ENCODE data around the gene PRKACG. TPM values are rescaled to one million over a fixed set of nuclear protein-coding genes. Genes with fewer than 3 reads are reported as not detected.

PRKACG gene
- total and polyA plus RNA-seq, 2 of the 8 experiments (the other 6 are each of a cell fraction or from before 2014, with no cell fraction given): not detected

DNA sequence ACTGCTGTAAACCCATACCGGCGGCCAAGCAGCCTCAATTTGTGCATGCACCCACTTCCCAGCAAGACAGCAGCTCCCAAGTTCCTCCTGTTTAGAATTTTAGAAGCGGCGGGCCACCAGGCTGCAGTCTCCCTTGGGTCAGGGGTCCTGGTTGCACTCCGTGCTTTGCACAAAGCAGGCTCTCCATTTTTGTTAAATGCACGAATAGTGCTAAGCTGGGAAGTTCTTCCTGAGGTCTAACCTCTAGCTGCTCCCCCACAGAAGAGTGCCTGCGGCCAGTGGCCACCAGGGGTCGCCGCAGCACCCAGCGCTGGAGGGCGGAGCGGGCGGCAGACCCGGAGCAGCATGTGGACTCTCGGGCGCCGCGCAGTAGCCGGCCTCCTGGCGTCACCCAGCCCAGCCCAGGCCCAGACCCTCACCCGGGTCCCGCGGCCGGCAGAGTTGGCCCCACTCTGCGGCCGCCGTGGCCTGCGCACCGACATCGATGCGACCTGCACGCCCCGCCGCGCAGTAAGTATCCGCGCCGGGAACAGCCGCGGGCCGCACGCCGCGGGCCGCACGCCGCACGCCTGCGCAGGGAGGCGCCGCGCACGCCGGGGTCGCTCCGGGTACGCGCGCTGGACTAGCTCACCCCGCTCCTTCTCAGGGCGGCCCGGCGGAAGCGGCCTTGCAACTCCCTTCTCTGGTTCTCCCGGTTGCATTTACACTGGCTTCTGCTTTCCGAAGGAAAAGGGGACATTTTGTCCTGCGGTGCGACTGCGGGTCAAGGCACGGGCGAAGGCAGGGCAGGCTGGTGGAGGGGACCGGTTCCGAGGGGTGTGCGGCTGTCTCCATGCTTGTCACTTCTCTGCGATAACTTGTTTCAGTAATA is 21.8 kb upstream of the PRKACG start, which contains the start of gene FXN (continued):
- TF ChIP-seq PHF8 (conservative IDR thresholded peaks at IDR 0.05; ENCODE audit: low read depth, low read length) (peak; percentile 94), SIRT6 (IDR thresholded peaks at IDR 0.05; ENCODE audit: low read length) (no peak), SIN3A (conservative IDR thresholded peaks at IDR 0.05 in 1 of 2, IDR thresholded peaks at IDR 0.05 in 1 of 2; ENCODE audit: low read depth in 1 of 2, low read length in 2 of 2) (peak; percentile 53 to 65; a peak in 1 of 4 replicates), TBP (IDR thresholded peaks at IDR 0.05; ENCODE audit: low read depth, low read length) (peak; percentile 58), SRF (IDR thresholded peaks at IDR 0.05; ENCODE audit: low read depth, low read length) (no peak), RBBP5 (IDR thresholded peaks at IDR 0.05; ENCODE audit: borderline replicate concordance, low read depth, low read length) (peak; percentile 91; the same call in 1 of the 2 replicates), BCL11A (IDR thresholded peaks at IDR 0.05; ENCODE audit: low read depth in 2 of 2, low read length in 2 of 2) (no peak)
- TF ChIP-seq, protein P1, sequence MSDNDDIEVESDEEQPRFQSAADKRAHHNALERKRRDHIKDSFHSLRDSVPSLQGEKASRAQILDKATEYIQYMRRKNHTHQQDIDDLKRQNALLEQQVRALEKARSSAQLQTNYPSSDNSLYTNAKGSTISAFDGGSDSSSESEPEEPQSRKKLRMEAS (IDR thresholded peaks at IDR 0.05): peak; percentile 82
- TF ChIP-seq, protein P2, sequence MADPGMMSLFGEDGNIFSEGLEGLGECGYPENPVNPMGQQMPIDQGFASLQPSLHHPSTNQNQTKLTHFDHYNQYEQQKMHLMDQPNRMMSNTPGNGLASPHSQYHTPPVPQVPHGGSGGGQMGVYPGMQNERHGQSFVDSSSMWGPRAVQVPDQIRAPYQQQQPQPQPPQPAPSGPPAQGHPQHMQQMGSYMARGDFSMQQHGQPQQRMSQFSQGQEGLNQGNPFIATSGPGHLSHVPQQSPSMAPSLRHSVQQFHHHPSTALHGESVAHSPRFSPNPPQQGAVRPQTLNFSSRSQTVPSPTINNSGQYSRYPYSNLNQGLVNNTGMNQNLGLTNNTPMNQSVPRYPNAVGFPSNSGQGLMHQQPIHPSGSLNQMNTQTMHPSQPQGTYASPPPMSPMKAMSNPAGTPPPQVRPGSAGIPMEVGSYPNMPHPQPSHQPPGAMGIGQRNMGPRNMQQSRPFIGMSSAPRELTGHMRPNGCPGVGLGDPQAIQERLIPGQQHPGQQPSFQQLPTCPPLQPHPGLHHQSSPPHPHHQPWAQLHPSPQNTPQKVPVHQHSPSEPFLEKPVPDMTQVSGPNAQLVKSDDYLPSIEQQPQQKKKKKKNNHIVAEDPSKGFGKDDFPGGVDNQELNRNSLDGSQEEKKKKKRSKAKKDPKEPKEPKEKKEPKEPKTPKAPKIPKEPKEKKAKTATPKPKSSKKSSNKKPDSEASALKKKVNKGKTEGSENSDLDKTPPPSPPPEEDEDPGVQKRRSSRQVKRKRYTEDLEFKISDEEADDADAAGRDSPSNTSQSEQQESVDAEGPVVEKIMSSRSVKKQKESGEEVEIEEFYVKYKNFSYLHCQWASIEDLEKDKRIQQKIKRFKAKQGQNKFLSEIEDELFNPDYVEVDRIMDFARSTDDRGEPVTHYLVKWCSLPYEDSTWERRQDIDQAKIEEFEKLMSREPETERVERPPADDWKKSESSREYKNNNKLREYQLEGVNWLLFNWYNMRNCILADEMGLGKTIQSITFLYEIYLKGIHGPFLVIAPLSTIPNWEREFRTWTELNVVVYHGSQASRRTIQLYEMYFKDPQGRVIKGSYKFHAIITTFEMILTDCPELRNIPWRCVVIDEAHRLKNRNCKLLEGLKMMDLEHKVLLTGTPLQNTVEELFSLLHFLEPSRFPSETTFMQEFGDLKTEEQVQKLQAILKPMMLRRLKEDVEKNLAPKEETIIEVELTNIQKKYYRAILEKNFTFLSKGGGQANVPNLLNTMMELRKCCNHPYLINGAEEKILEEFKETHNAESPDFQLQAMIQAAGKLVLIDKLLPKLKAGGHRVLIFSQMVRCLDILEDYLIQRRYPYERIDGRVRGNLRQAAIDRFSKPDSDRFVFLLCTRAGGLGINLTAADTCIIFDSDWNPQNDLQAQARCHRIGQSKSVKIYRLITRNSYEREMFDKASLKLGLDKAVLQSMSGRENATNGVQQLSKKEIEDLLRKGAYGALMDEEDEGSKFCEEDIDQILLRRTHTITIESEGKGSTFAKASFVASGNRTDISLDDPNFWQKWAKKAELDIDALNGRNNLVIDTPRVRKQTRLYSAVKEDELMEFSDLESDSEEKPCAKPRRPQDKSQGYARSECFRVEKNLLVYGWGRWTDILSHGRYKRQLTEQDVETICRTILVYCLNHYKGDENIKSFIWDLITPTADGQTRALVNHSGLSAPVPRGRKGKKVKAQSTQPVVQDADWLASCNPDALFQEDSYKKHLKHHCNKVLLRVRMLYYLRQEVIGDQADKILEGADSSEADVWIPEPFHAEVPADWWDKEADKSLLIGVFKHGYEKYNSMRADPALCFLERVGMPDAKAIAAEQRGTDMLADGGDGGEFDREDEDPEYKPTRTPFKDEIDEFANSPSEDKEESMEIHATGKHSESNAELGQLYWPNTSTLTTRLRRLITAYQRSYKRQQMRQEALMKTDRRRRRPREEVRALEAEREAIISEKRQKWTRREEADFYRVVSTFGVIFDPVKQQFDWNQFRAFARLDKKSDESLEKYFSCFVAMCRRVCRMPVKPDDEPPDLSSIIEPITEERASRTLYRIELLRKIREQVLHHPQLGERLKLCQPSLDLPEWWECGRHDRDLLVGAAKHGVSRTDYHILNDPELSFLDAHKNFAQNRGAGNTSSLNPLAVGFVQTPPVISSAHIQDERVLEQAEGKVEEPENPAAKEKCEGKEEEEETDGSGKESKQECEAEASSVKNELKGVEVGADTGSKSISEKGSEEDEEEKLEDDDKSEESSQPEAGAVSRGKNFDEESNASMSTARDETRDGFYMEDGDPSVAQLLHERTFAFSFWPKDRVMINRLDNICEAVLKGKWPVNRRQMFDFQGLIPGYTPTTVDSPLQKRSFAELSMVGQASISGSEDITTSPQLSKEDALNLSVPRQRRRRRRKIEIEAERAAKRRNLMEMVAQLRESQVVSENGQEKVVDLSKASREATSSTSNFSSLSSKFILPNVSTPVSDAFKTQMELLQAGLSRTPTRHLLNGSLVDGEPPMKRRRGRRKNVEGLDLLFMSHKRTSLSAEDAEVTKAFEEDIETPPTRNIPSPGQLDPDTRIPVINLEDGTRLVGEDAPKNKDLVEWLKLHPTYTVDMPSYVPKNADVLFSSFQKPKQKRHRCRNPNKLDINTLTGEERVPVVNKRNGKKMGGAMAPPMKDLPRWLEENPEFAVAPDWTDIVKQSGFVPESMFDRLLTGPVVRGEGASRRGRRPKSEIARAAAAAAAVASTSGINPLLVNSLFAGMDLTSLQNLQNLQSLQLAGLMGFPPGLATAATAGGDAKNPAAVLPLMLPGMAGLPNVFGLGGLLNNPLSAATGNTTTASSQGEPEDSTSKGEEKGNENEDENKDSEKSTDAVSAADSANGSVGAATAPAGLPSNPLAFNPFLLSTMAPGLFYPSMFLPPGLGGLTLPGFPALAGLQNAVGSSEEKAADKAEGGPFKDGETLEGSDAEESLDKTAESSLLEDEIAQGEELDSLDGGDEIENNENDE (IDR thresholded peaks at IDR 0.05; ENCODE audit: insufficient replicate concordance, low read length): no peak

Measured in H1 (cell line).